Calu3 (cell line): Measurements from ENCODE around the gene VWA3A. TPM values are rescaled to one million over a fixed set of nuclear protein-coding genes. Genes with fewer than 3 reads are reported as not detected.

Source experiments
- BruUV-seq: library from RNA; stranded (reverse); fragments of 400-500 nt; replicated peaks from 2 replicates; lab custom pipeline; 2021; lab: Mats Ljungman, UMichigan
- CTCF ChIA-PET: fragments of 300-600 bp; sonication (Branson Sonifier 250); formaldehyde crosslinking; loops from one replicate; lab custom pipeline; 2022; ENCODE audit warnings: antibody characterized with exemption; lab: Charles Lee
- DNase-seq: peaks from one replicate; pipeline ENCODE4 v3.0.0; 2022
- H3K27ac Mint-ChIP-seq: one replicate; pipeline ENCODE4 v1.8.0; 2022; ENCODE audit warnings: mixed read lengths; ENCODE audit not compliant: unreplicated experiment
- H3K27me3 Mint-ChIP-seq: one replicate; pipeline ENCODE4 v1.8.0; 2022; ENCODE audit warnings: mixed read lengths; ENCODE audit not compliant: unreplicated experiment
- H3K36me3 Mint-ChIP-seq: one replicate; pipeline ENCODE4 v1.8.0; 2022; ENCODE audit warnings: mild to moderate bottlenecking, moderate library complexity, mixed read lengths; ENCODE audit not compliant: insufficient read depth, unreplicated experiment
- H3K4me1 Mint-ChIP-seq: one replicate; pipeline ENCODE4 v1.8.0; 2022; ENCODE audit warnings: mild to moderate bottlenecking, low read depth, mixed read lengths; ENCODE audit not compliant: unreplicated experiment
- H3K4me3 Mint-ChIP-seq: one replicate; pipeline ENCODE4 v1.8.0; 2022; ENCODE audit warnings: mild to moderate bottlenecking, low read depth, moderate library complexity, mixed read lengths; ENCODE audit not compliant: unreplicated experiment
- H3K9me3 Mint-ChIP-seq: one replicate; pipeline ENCODE4 v1.8.0; 2022; ENCODE audit warnings: low read depth, mixed read lengths; ENCODE audit not compliant: unreplicated experiment
- CTCF ChIP-seq: fragments of 200-600 bp; IDR thresholded peaks from one replicate; pipeline ENCODE4 v1.8.0; 2022; ENCODE audit warnings: antibody characterized with exemption; ENCODE audit not compliant: unreplicated experiment
- intact Hi-C: fragments of 100-400 bp; cut with micrococcal nuclease; formaldehyde crosslinking; loops from one replicate; pipeline ENCODE4 v1.10.0; 2022; ENCODE audit not compliant: unreplicated experiment
- total RNA-seq: library from RNA; stranded (reverse); gene quantifications from 2 replicates; pipeline ENCODE4 v1.2.3, GENCODE V29; 2022

Gene VWA3A
- total RNA-seq, 1 experiment from 2014 or later, result 0.33 TPM

DNA sequence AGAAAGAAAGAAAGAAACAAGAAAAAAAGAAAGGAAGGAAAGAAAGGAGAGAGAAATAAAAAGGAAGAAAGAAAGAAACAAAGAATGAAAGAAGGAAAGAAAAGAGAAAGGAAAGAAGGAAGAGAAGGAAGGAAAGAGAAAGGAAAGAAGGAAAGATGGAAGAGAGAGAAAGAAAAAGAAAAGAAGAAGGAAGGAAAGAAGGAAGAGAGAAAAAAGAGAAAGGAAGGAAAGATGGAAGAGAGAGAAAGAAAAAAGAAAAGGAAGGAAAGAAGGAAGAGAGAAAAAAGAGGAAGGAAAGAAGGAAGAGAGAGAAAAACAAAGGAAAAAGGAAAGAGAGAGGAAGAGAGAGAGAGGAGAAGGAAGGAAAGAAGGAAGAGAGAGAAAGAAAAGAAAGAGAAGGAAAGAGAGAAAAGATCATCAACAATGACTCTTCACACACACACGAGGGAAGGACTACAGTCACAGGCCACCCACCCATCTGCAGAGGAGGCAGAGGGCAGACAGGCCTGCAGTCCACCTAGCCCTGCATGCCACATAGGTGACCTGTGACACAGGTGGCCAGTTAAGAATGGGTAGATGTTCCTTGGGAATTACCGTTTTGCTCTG, 23.9 kb downstream of the VWA3A start:
- DNase-seq, result no peak
- BruUV-seq, result no TSS peak
- Mint-ChIP-seq H3K36me3 (no peaks in the 10 kb centered on the region), H3K27me3 (peaks cover 28% of the 10 kb centered on the region), H3K9me3 (no peaks in the 10 kb centered on the region), H3K27ac (no peak overlapping the region), H3K4me1 (no peaks in the 10 kb centered on the region), H3K4me3 (no peak overlapping the region)
- TF ChIP-seq CTCF, result no peak
- intact Hi-C loops, result no loop called here
- CTCF ChIA-PET, result interaction anchor here (0.7 kb wide), 1 partner anchor 45 kb away, joined by 3 read pairs; no protein-coding TSS in a partner anchor

- no peak for DNase-seq
- TF ChIP-seq CTCF, result no peak
Observed at GRCh38 chr16:22117609-22118008, 25.3 kb downstream of the VWA3A start.

DNA sequence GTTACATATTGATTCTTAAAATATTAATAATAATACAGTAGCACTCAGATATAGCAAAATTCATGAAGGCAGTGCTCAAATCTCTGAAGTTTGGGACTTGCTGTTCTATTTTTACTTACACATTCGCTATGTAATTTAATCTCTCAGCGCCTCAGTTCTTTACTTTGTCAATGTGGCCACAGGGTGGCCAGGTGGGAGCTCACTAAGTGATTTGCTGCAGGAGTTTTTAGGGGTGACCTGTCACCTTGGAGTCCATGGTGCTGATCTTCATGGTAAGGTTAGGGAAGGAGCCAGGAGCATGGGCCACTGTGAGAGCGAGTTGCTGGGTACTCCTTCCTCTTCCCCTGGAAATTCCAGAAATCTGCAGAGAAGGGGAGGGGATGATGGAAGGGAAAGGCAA, 28.1 kb downstream of the VWA3A start:
- no peak for DNase-seq
- peaks cover 34% of the 10 kb centered on the region for H3K27me3 Mint-ChIP-seq
- H3K36me3 Mint-ChIP-seq, result no peaks in the 10 kb centered on the region
- TF ChIP-seq CTCF, result no peak
- H3K9me3 Mint-ChIP-seq, result peaks cover 2% of the 10 kb centered on the region
- no peak overlapping the region for H3K27ac Mint-ChIP-seq
- CTCF ChIA-PET, result interaction anchor here (1.3 kb wide), 1 partner anchor 68 kb away, joined by 4 read pairs; no protein-coding TSS in a partner anchor
- H3K4me1 Mint-ChIP-seq, result no peaks in the 10 kb centered on the region
- H3K4me3 Mint-ChIP-seq, result no peak overlapping the region
- intact Hi-C loops, result no loop called here
- no TSS peak for BruUV-seq

More at GRCh38 chr16:22117609-22118008, 25.3 kb downstream of the VWA3A start:
- intact Hi-C loops, result no loop called here
- H3K9me3 Mint-ChIP-seq, result peaks cover 2% of the 10 kb centered on the region
- CTCF ChIA-PET, result no interaction called here
- no peak overlapping the region for H3K27ac Mint-ChIP-seq
- no peaks in the 10 kb centered on the region for H3K36me3 Mint-ChIP-seq
- BruUV-seq, result no TSS peak
- no peak overlapping the region for H3K4me3 Mint-ChIP-seq
- no peaks in the 10 kb centered on the region for H3K4me1 Mint-ChIP-seq
- H3K27me3 Mint-ChIP-seq, result peaks cover 30% of the 10 kb centered on the region

GRCh38 chr16:22122239-22122638, 29.9 kb downstream of the VWA3A start:
- CTCF ChIA-PET, result no interaction called here
- H3K4me1 Mint-ChIP-seq, result no peaks in the 10 kb centered on the region
- H3K9me3 Mint-ChIP-seq, result peaks cover 2% of the 10 kb centered on the region
- no peaks in the 10 kb centered on the region for H3K36me3 Mint-ChIP-seq
- TF ChIP-seq CTCF, result no peak
- H3K27me3 Mint-ChIP-seq, result peaks cover 31% of the 10 kb centered on the region
- no peak for DNase-seq
- BruUV-seq, result no TSS peak
- intact Hi-C loops, result no loop called here
- H3K4me3 Mint-ChIP-seq, result no peak overlapping the region
- no peak overlapping the region for H3K27ac Mint-ChIP-seq
